NCI-H128 (cell line): Measurements from ENCODE around the gene TTC9B.
"Not testable (repeated sequence)": the region's sequence is repeated elsewhere in the genome, so short reads cannot be mapped to it uniquely, and the experiment has no call there.

Experiments
- DNase-seq: peaks from one replicate; lab custom pipeline; 2025; ENCODE audit not compliant: unreplicated experiment; lab: John Stamatoyannopoulos, UW

The TTC9B gene

GRCh38 chr19:40174092-40174491 is 44.1 kb downstream of the TTC9B start:
- DNase-seq = no peak

DNA sequence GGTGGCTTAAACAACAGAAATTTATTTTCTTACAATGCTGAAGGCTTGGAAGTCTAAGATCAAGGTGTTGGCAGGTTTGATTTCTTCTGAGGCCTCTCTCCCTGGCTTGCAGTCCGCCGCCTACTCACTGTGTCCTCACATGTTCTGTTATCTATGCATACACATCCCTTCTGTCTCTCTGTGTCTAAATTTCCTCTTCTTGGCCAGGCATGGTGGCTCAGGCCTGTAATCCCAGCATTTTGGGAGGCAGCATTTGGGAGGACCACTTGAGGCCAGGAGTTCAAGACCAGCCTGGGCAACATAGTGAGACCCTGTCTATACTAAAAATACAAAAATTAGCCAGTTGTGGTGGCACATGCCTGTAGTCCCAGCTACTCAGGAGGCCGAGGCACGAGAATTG is 46.9 kb downstream of the TTC9B start:
- DNase-seq = not testable (repeated sequence)

DNA sequence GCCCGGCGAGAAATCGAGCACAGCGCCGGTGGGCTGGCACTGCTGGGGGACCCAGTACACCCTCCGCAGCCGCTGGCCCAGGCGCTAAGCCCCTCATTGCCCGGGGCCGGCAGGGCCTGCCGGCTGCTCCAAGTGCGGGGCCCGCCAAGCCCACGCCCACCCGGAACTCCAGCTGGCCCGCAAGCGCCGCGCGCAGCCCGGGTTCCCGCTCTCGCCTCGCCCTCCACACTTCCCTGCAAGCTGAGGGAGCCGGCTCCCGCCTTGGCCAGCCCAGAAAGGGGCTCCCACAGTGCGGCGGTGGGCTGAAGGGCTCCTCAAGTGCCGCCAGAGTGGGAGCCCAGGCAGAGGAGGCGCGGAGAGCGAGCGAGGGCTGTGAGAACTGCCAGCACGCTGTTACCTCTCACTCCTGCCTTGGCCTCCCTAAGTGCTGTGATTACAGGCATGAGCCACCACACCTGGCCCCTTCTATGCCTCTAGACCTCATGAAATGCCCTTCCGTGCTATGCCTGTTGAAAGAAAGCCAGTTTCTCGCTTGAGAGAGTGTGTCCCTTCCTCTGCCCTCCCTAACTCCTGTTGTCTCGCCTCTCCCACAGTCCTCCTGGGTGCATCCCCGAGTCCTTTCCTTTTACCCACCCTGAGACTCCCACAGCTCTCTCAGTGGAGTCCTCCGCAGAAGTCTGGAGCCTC is 47.7 kb downstream of the TTC9B start:
- DNase-seq = not testable (repeated sequence)

GRCh38 chr19:40169482-40170302 is 48.5 kb downstream of the TTC9B start:
- DNase-seq = not testable (repeated sequence)
